ENCODE data around the gene SLC6A15.

DNA sequence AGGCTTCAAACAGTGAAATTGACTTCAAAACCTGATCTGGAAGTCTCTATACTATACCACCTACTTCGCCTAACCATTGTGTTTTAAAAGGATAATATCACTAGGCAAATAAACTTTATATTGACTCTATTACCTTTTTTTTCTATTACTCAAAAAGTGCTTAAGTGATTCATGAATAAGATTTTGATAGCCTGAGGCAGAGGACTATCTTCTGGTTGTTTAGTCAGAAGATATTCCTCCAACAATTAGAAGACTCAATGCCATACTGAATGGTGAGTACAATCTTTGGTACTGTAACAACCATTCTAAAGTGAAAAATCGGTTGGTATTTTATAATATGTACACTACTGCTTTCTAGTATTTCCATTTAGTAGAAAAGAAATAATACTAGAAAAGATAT lies 22.8 kb downstream of the SLC6A15 start:
- TF ChIP-seq CTCF (IDR thresholded peaks at IDR 0.05; ENCODE audit: extremely low read depth in 1 of 2, insufficient read depth in 1 of 2, low read depth in 1 of 2, low read length in 2 of 2) (no peak), POLR2A (IDR thresholded peaks at IDR 0.05; ENCODE audit: low read depth, low read length) (no peak), POLR2AphosphoS5 (IDR thresholded peaks at IDR 0.05; ENCODE audit: insufficient read depth, low read depth, low read length) (no peak), GATA2 (IDR thresholded peaks at IDR 0.05; ENCODE audit: insufficient read depth, insufficient read length, low read depth, low read length) (no peak), EZH2 (IDR thresholded peaks at IDR 0.05; ENCODE audit: borderline replicate concordance, low read depth, low read length, severe bottlenecking) (no peak), MAX (IDR thresholded peaks at IDR 0.05; ENCODE audit: insufficient read depth, insufficient read length) (no peak), MYC (IDR thresholded peaks at IDR 0.05; ENCODE audit: low read depth, low read length) (no peak)

All from endothelial cell of umbilical vein (primary cell).